H1 (cell line): ENCODE results near the gene LAG3. TPM values are rescaled to one million over a fixed set of nuclear protein-coding genes. Genes with fewer than 3 reads are reported as not detected.

Experiments
- BACH1 ChIP-seq: IDR thresholded peaks from 2 replicates; pipeline ENCODE4 v1.6.1; 2012; ENCODE audit warnings: low read length, improper control_type of control experiment
- CHD7 ChIP-seq: fragments of 300-600 bp; sonication (generic); IDR thresholded peaks from 2 replicates; pipeline ENCODE4 v1.7.1; 2012; ENCODE audit warnings: low read length, moderate library complexity, mild to moderate bottlenecking, inconsistent platforms; ENCODE audit not compliant: insufficient replicate concordance
- KDM5A ChIP-seq: fragments of 200-600 bp; IDR thresholded peaks from 2 replicates; pipeline ENCODE4 v1.7.1; 2012; ENCODE audit warnings: mild to moderate bottlenecking, low read length, inconsistent platforms, mixed read lengths
- POLR2A ChIP-seq, 2 experiments: IDR thresholded peaks; 1 replicate in 1 of 2; 2 replicates in 1 of 2; pipeline ENCODE4 v1.6.1; 2011; ENCODE audit warnings: low read depth in 2 of 2, low read length in 2 of 2, mild to moderate bottlenecking in 2 of 2; ENCODE audit errors: control extremely low read depth in 1 of 2
- RNF2 ChIP-seq: fragments of 200-900, 300-1000 bp; sonication (generic); IDR thresholded peaks from 2 replicates; pipeline ENCODE4 v1.7.1; 2016; ENCODE audit warnings: borderline replicate concordance, low read depth, mild to moderate bottlenecking, antibody characterized with exemption, low read length; ENCODE audit not compliant: poor library complexity, severe bottlenecking; ENCODE audit errors: missing control alignments
- RXRA ChIP-seq: IDR thresholded peaks from 2 replicates; pipeline ENCODE4 v1.6.1; 2011; ENCODE audit warnings: low read depth, mild to moderate bottlenecking, low read length, moderate library complexity; ENCODE audit not compliant: insufficient read depth
- SIN3A ChIP-seq, 2 experiments: IDR thresholded peaks in 1 of 2; conservative IDR thresholded peaks in 1 of 2; 2 replicates each; pipeline ENCODE4 v1.6.1; 2011 to 2012; ENCODE audit warnings: low read length in 2 of 2, improper control_type of control experiment in 1 of 2, low read depth in 1 of 2, mild to moderate bottlenecking in 1 of 2
- SP2 ChIP-seq: IDR thresholded peaks from 2 replicates; pipeline ENCODE4 v1.6.1; 2012; ENCODE audit warnings: mild to moderate bottlenecking, low read length, inconsistent platforms
- polyA plus RNA-seq, 7 experiments: library from polyadenylated mRNA; depleted of rRNA in 3 of 7; stranded (reverse) in 5 of 7; unstranded in 2 of 7; fragments of >200 nt in 5 of 7; fragments of 200-250 nt in 2 of 7; gene quantifications; 1 replicate in 5 of 7; 2 replicates in 1 of 7; 4 replicates in 1 of 7; pipeline versions ENCODE4 v1.2.1 to v1.2.3, GENCODE V29; 2011 to 2013; ENCODE audit warnings: missing spikeins in 2 of 7, mixed read lengths in 2 of 7
- total RNA-seq: library from RNA; stranded (reverse); fragmentation: NEBNext Ultra II Directional; extraction: Animal tissue kit (Norgen Biotek cat#: 25700); gene quantifications from 2 replicates; pipeline ENCODE4 v1.2.1, GENCODE V29; 2021
- TF ChIP-seq, protein P1 (sequence below): IDR thresholded peaks from 2 replicates; pipeline ENCODE4 v1.6.1; 2011; ENCODE audit warnings: low read depth, mild to moderate bottlenecking, low read length; ENCODE audit not compliant: insufficient read depth

The LAG3 gene
- total and polyA plus RNA-seq, 2 of the 8 experiments (the other 6 are each of a cell fraction or from before 2014, with no cell fraction given), result 1.1 to 3.1 TPM

DNA sequence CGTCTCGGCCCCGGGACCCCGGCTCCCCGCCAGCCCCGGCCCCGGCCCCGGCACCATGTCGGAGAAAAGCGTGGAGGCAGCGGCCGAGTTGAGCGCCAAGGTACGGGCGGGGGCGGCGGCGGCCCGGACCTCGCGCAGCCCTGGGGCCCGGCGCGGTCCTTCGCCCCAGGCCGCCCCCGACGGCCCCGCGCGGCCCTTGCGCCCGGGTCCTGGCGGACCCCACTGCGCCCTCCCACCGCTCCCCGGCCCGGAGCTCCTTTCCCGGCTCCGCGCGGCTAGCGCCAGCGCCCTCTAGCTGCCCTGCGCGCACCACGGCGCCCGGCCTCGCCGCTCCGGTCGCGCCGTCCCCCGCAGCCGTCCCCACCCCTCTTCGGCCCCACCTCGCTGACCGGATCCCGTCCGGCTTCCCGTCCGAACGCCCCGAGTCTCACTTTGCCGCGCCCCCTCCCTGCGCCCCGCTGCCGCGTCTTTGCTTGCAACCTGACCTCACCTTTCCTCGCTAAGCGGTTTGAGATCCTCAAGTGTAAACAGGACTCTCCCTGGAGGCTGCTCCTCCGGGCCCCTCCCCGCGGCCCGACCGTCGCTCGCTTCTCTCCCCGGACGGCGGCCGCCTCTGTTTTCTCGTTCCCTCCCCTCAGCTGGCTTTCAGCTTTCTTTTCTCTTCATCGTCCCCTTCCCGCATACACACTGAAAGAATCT, 5.5 kb upstream of the LAG3 start (continued):
- TF ChIP-seq CHD7 (no peak), RNF2 (no peak), RXRA (no peak), KDM5A (no peak), SIN3A (conservative IDR thresholded peaks at IDR 0.05 in 1 of 2, IDR thresholded peaks at IDR 0.05 in 1 of 2; ENCODE audit: low read depth in 1 of 2, low read length in 2 of 2) (peak; percentile 31 to 65; a peak in 1 of 4 replicates), POLR2A (IDR thresholded peaks at IDR 0.05; ENCODE audit: control extremely low read depth in 1 of 2, low read depth in 2 of 2, low read length in 2 of 2) (no peak; a peak in 1 of 3 replicates), BACH1 (no peak), SP2 (no peak)
- TF ChIP-seq, protein P1, sequence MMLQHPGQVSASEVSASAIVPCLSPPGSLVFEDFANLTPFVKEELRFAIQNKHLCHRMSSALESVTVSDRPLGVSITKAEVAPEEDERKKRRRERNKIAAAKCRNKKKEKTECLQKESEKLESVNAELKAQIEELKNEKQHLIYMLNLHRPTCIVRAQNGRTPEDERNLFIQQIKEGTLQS, result no peak
